Retina (tissue), 1 donor: ENCODE results near the gene AKAP13.
A peak's percentile ranks its signal among the peaks of the same experiment; 100 is the strongest.

Source experiments
- DNase-seq: peaks from one replicate; pipeline ENCODE4 v3.0.0-alpha.2; 2016

Gene AKAP13

DNA sequence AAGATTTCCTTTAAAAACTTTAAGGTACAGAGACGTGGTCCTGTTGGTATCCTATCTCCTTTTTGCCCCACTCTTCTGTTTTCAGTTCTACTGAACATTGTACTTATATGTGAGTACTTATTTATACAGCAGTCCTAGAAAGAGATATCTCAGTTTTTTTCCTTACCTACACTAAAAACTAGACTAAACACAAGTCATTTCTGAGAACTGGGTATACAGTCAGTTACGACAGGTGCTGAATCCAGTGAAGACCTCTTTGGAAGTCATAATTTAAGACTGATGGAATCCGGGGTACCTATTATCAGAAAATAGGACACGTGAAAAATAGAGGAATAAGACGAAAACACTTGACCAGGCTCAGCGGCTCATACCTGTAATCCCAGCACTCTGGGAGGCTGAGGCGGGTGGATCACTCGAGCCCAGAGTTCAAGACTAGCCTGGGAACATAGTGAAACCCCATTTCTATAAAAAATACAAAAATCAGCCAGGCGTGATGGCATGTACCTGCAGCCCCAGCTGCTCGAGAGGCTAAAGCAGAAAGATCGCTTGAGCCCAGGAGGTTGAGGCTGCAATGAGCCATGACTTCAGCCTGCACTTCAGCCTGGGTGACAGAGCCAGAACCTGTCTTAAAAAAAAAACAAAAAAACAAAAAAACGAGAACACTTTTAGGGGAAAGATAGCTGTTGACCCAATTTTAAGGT lies 338.0 kb downstream of the AKAP13 start:
- DNase-seq = no peak

DNA sequence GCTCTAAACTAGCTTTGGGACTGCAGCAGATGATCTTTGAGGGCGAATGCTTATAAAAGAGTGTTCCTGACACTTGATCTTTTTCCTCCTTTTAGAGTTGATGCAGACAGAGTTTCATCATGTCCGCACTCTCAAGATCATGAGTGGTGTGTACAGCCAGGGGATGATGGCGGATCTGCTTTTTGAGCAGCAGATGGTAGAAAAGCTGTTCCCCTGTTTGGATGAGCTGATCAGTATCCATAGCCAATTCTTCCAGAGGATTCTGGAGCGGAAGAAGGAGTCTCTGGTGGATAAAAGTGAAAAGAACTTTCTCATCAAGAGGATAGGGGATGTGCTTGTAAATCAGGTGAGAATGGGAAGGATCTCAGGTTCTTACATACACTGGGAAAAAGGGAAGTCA lies 338.6 kb downstream of the AKAP13 start:
- no peak for DNase-seq

DNA sequence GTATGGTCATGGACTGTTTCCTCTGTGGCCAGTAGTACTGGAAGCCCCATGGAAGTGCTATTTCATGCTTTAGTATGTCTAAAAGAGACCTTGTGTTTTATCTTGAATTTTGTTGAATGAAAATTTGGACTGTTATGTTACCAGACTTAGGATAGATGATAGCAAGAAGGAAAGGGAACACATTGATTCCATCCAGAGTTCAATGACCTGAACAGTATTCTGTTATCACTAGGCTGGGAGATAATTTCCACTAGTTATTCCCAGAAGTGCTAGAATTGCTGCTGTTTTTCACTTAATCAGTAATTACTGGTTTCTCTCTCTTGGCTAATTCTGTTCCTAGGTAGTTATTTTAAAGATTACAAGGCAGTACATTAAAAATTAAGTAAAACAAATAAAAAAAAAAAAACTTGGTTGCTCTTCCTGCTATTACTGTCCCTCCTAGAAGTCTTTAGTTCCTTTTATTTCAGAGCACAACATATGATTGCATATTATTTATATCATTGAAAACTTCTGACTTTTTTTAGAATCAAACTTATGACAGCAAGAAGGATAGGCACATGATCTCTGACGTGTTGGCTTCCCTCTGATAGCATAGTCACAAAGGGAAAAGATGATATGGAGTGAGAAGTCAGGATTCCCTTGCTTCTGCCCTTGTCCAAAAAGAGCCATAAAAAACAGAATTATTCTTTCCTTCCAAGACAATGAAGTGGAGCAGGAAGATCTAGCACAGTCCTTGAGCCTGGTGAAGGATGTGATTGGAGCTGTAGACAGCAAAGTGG lies 342.2 kb downstream of the AKAP13 start:
- DNase-seq = no peak

DNA sequence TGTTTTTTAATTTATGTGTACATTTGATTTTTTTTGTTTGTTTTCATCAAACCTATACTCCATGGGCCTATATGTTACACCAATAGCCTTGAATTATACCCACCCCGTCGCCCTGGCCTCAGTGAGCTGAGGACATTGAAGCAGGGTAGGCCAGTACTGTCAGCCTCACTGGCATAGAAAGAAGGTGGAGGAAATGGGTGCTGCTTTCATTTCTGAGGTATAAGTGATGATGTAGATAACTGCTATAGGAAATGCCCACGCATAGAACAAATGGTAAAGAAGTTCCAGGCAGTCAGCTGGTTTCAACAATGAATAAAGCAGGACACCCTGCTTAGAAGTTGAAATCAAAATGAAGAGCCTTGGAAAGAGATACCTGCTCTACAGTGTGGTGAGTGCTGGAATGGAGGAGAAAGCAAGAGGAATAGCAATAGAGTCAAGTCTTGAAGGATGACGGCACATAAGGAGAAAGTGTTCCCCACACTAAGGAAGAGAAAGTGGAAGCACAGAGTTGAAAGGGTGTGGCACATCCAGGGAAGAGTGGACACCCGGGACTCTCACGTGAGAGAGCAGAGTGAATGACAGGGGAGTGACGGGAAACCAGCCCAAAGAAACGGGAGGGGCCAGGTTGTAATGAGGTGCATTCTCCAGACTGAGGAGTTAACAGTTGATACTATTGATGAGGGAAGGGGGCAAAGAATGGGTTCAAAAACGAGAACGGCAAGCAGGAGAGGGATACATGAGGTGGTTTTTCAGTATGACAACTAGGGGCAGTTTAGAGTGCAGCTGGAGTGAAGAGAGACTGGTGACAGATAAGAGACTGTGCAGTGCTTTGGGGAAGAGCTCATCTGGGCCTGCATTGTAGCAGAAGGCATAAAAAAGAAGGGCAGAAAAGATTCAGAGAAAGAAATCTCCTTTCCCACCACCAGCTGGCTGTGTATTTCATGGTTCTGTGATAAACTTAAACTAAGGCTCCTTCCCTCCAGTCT lies 343.9 kb downstream of the AKAP13 start:
- DNase-seq = no peak

DNA sequence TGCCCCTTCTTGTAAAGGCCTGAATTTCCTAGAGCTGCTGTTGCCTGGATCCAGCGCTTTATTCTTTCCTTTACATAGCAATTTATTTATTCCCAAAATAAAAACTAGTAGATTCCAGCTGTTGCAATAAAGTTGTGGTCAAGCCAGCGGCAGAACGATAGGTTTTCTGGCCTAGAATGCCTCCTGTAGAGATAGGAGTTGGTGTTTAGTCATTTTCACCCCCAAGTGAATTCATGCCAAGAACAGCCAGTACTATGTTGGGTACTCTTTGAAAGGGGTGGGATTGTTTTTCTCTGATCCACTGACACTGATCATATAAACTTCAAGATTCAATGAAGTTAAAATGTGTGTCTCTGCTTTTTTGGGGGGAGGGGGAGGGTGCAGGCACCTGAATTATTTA lies 344.6 kb downstream of the AKAP13 start:
- no peak for DNase-seq

DNA sequence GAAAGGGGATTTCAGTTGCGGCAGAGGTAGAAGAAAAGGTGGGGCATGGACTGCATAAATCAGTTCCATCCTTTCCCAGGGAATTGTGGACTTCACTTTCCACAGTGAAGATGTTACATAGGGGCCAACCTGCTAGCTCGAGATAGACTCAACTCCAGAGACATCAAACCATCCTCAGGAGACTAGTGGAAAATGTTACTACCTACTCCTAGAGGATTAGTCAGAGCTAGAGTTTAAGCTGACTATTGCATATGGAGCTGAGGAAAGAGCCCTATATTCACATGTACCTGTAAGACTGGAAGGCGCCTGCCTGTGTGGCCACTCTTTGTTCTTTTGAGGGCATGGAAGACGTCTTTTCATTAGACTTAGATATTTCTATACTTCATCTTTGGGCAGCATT lies 345.2 kb downstream of the AKAP13 start:
- DNase-seq = no peak

DNA sequence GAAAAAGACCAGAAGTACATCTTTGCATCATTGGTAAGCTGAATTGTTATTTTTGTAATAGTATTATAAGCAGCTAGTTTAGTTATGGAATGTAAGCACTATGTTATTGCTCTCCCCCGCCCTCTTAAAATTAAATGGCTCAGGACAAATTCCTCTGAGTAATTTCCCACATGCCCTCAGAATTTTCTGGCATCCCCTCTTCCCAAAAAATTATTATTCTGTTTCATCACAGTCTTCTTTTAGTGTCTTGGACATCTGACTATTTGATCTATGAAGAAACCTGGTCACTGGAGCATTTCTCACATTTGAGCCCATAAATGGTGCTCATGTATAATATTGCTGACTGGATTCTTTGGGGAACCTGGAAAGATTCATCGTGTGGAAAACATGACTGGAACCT lies 346.1 kb downstream of the AKAP13 start:
- no peak for DNase-seq

DNA sequence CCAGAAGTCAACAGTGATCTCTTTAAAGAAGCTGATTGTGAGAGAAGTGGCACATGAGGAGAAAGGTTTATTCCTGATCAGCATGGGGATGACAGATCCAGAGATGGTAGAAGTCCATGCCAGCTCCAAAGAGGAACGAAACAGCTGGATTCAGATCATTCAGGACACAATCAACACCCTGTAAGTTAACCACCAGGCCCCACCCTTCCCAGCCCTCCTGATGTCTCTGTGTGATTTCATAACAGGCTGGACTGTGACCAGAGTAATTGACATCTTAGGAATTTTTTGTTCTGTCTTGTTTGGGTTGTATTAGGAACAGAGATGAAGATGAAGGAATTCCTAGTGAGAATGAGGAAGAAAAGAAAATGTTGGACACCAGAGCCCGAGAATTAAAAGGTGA lies 346.7 kb downstream of the AKAP13 start:
- DNase-seq = no peak

DNA sequence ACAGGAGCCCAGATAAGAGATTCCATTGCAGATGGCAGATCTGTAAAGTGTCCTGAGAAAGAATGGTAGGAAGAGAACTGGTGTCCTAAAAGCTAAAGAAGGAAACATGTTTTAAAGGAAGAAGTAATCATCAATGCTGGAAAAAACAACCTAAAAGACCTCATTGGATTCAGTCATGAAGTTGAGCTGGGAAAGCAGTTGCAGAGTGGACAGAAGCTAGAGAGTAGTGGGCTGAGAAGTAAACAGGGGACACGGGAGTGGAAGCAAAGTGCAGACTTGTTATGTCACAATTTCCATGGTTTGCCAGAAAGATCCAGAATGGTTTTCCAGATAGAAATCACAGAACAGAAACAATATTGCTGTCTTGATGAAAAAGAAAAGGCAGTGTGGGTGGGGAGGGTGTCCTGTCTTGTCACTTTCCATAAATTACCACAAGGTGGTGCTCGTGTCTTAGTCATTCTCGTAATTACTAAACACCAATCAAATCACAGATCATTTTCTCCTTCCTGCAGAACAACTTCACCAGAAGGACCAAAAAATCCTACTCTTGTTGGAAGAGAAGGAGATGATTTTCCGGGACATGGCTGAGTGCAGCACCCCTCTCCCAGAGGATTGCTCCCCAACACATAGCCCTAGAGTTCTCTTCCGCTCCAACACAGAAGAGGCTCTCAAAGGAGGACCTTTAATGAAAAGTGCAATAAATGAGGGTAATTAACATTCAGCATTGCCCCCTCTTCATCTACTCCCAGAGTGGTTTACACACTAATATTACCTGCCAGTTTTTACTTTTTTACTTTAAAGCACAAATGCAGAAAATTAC lies 349.8 kb downstream of the AKAP13 start:
- peak; percentile 77 for DNase-seq

DNA sequence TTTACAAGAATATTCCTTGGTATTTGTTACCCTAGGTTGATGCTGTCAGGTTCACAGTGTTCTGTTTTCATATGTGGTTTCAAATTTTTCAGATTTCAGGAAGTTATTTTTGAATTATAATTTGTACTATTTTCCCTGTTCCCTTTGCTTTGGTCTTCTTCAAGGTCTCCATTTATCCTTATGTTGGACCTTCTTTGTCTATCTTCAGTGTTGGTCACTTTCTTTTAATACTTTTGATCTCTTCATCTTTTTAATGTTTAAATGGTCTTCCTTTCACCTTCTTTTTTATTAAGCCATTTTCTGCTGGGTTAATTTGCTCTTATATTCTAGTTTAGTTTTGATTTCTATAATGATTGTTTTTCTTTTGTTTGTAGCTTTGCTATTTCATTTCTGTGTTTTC lies 353.0 kb downstream of the AKAP13 start:
- DNase-seq = no peak

DNA sequence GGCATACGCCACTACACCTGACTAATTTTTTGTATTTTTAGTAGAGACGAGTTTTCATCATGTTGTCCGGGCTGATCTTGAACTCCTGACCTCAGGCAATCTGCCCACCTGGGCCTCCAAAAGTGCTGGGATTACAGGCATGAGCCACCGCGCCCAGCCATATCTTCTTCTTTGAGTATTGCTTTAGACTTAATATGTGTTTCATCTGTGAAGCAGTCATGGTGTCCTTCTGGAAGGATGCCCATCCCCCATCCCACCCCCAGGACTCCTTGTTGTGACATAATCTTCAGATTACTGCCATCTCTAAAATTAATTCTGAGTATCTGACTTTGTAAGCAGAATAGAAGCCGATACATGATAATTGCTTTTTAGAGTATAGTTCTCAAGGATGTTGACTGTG lies 356.7 kb downstream of the AKAP13 start:
- DNase-seq = no peak

DNA sequence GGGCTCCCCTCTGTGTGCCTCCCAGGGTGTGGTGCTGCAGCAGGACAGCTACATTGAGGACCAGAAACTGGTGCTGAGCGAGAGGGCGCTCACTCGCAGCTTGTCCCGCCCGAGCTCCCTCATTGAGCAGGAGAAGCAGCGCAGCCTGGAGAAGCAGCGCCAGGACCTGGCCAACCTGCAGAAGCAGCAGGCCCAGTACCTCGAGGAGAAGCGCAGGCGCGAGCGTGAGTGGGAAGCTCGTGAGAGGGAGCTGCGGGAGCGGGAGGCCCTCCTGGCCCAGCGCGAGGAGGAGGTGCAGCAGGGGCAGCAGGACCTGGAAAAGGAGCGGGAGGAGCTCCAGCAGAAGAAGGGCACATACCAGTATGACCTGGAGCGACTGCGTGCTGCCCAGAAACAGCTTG lies 360.6 kb downstream of the AKAP13 start:
- no peak for DNase-seq

DNA sequence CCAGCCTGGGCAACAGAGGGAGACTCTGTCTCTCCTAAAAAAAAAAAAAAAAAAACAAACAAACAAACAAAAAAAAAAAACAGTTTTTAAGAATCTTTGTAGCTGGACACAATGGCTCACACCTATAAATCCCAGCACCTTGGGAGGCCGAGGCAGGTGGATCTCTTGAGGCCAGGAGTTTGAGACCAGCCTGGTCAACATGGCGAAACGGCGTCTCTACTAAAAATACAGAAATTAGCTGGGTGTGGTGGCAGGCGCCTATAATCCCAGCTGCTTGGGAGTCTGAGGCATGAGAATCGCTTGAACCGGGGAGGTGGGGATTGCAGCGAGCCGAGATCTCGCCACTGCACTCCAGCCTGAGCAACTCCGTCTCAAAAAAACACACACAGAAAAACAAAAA lies 361.3 kb downstream of the AKAP13 start:
- no peak for DNase-seq

DNA sequence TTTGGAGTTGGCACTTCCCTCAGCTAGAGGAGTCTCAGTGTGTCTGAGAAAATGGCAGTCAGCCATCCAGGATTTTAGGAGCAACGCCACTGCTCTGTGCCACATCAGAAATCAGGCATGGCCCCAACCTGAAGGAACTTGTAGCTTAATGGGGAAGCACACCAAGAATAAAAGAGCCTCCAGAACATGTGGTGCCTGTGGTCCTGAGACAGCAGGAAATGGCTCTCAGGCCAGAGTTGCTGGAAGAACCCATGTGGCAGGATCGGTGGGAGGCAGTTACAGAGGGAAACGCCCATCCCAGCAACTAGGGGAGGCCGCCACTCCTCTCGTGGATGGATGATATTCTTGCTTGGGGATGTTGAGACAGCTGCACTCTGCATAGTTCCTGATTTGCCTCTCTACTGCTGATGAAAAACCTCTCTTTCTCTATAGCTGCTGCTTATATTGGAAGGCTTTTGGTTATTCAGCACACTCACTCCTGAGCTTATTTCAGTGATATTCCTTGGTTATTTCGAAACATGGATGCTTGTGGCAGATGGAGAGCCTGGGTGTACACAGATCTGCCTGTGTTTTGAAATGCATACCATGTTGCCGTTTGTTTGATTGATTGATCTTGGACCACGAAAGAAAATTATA lies 361.9 kb downstream of the AKAP13 start:
- no peak for DNase-seq

DNA sequence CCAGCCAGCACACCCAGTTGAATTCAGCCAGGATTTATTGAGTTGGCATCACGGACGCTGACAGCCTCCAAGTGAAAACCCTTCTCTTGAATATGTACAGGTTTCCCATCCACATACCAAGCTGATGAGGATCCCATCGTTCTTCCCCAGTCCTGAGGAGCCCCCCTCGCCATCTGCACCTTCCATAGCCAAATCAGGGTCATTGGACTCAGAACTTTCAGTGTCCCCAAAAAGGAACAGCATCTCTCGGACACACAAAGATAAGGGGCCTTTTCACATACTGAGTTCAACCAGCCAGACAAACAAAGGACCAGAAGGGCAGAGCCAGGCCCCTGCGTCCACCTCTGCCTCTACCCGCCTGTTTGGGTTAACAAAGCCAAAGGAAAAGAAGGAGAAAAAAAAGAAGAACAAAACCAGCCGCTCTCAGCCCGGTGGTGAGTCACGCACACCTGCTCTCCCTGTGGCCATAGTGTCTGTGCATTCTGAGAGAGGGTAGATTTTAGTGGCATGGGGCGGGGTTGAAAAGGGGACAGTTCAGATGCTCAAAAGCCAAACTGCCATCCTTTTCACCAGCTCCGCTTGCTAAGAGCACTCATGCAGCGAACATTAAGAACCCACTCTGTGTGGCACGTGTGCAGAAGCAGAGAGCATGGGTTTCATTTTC lies 363.1 kb downstream of the AKAP13 start:
- DNase-seq = no peak

DNA sequence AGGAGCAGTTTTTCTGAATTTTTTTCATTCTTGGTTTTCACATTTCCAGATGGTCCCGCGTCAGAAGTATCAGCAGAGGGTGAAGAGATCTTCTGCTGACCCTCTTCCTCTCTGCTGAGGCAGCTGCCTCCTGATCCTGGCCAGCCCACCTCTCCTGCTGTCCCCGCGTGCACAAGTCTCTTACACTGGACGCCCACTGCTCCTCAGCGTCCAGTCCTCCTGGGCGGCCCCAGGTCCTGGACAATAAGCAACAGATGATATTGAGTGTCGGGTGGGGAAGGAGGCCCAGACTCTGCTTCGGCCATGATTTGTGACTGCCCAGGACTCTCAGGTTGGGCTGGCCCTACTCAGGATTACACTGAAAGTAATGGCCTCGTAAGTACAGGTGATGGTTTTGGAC lies 364.2 kb downstream of the AKAP13 start:
- DNase-seq = no peak

DNA sequence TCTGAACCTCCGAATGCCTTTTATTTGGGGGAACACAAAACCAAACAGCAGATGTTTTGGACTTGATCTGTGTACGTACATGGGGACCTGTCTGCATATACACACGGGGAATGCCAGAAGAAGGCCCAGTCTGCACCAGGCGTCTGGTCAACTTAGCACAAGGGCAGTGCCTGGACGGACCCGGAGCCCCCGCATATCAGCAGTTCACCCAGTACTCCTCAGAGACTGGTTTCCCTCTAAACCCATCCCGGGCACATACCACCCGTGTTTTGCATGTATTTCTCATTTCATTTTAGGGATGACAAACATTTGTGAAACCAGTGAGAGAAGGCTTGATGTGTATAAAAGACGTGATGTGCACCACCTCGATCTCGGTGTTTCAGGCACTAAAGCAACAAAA lies 364.6 kb downstream of the AKAP13 start:
- DNase-seq = no peak

DNA sequence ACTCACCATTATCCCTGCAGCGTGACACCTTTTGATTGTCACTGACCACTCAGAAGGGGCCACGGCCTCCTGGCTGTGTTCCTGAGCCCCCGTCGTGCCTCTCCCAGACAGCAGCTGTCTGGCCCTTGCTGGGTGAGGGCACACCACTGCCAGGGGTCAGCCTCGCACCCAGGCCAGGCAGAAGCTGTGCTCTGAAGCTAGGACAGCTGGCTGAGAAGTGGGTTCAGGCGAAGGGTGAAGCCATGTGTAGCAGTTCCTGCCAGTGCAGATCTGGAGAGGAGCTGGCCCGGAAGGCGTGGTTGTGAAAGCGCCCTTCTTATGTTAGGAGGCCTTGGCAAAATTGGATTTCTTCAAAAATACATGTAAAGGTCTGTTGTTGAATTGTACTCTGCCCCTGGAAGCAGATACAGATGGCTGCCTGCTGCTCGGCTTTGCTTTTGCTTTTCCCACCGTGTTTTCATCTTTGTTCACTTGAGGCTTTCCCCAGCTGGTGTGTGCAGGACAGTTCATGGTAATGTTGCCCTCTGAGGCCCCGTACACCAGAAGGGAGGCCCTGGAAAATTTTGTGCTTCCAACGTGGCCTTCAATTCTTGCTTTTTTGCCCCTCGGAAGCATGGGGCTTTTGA lies 365.2 kb downstream of the AKAP13 start:
- no peak for DNase-seq

DNA sequence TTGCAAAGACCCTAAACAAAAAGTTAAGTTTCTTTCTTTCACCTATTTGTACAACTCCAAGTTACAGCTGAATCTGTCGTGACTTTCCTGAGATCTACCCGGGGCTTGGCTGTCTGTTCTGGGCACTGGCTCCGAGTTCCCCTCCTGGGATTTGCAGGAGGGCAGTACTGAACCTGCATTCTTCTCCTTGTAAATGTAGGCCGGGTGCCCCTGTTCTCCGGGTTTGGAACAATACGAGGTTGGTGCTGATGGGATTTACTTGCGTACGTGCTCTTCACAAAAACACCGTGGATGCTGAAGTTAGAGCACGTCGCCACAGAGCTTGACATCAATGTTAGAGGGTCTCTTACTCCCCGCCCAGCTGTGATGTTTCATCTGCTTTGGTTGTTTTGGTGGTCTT lies 366.2 kb downstream of the AKAP13 start:
- DNase-seq = no peak

DNA sequence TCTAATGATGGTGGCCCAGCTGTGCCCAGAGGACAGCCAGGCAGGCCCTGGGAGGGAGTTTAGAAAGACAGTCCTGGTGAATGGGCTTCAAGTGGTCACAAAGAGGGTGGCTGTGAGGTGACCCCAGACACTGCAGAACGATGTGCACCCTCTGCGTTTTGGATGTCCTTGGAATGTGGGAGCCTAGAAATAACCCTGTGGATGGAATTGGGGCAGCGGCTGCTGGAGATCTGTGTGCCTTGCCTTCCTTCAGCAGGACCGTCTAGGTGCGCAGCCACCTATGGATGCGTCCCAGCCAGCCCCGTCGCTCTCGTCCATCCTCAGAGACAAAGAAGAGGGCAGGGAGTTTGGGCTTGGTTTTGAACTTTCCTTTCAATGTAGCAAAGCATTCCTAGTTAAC lies 367.8 kb downstream of the AKAP13 start:
- DNase-seq = no peak

DNA sequence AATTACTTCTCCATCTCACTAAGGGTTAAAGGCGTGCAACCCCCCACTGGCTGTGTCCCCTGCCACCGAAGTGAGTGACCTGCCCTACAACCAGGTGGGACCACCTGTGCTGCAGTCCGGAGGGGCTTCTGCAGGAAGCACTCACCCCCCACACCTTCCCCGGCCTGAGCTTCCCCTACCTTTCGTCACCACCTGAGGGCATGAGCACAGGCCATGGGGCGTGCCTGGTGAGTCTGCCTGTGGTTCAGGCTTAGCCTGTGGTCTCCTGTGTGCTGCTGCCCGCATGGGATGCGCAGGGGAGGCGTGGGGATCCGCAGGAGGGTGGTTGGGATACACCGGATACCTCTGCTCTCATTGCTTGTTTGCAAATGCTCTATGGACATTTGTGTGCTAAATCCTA lies 368.3 kb downstream of the AKAP13 start:
- DNase-seq = no peak
